PFSK-1 (cell line): ENCODE results near the gene FAM114A2.

Source experiments
- POLR2AphosphoS5 ChIP-seq: IDR thresholded peaks from 2 replicates; pipeline ENCODE4 v1.6.1; 2012; ENCODE audit warnings: low read depth, mild to moderate bottlenecking, control low read depth, low read length, moderate library complexity
- REST ChIP-seq, 2 experiments: IDR thresholded peaks; 2 replicates each; pipeline versions ENCODE4 v1.6.1 to v1.8.0; 2011 to 2012; ENCODE audit warnings: low read depth in 2 of 2, low read length in 2 of 2, control low read depth in 1 of 2, inconsistent platforms in 1 of 2, mild to moderate bottlenecking in 1 of 2, moderate library complexity in 1 of 2; ENCODE audit not compliant: insufficient read depth in 1 of 2
- SIN3A ChIP-seq: IDR thresholded peaks from 2 replicates; pipeline ENCODE4 v1.6.1; 2012; ENCODE audit warnings: mild to moderate bottlenecking, low read length, moderate library complexity, borderline replicate concordance; ENCODE audit not compliant: insufficient read depth
- TAF1 ChIP-seq: IDR thresholded peaks from 2 replicates; pipeline ENCODE4 v1.6.1; 2012; ENCODE audit warnings: low read length, control low read depth, borderline replicate concordance; ENCODE audit not compliant: insufficient read depth

- TF ChIP-seq REST (IDR thresholded peaks at IDR 0.05; ENCODE audit: insufficient read depth in 1 of 2, low read depth in 2 of 2, low read length in 2 of 2) (no peak), POLR2AphosphoS5 (no peak), TAF1 (no peak), SIN3A (no peak)
Observed at GRCh38 chr5:154086641-154087040, 47.9 kb upstream of the FAM114A2 start.
